ENCODE results near the gene SMYD3.
A peak's percentile ranks its signal among the peaks of the same experiment; 100 is the strongest.

DNA sequence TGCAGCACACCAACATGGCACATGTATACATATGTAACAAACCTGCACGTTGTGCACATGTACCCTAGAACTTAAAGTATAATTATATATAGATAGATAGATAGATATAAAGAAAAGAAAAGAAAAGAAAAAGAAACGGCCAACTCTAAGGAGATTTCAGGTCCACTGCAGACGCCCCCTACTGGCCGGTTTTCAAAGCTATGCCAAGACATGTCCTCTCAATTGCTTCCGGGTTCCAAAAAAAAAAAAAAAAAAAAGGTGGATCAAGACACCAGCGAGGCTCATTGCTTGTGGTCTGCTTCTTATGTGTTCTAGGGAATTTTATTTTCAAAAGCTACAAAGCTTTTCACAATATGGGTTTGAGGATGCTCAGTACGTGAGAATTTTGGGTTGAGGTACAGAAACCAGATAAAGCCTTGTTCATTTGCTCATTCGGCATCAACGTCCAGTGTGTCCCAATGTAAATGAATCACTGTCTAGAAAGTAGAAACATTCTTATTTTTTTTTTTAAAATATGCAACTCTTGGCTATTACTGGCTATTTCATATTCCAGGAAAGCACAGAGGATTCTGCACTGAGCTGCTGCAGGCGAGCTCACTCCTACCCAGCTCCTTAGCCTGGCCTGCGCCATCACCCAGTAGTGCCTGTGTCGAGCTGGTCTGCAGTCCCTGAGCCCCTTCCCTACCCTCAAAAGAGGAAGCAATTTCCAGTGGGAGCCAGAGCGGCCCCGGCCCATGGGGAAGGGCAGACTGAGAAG, 709.3 kb downstream of the SMYD3 start:
- TF ChIP-seq, protein P1, sequence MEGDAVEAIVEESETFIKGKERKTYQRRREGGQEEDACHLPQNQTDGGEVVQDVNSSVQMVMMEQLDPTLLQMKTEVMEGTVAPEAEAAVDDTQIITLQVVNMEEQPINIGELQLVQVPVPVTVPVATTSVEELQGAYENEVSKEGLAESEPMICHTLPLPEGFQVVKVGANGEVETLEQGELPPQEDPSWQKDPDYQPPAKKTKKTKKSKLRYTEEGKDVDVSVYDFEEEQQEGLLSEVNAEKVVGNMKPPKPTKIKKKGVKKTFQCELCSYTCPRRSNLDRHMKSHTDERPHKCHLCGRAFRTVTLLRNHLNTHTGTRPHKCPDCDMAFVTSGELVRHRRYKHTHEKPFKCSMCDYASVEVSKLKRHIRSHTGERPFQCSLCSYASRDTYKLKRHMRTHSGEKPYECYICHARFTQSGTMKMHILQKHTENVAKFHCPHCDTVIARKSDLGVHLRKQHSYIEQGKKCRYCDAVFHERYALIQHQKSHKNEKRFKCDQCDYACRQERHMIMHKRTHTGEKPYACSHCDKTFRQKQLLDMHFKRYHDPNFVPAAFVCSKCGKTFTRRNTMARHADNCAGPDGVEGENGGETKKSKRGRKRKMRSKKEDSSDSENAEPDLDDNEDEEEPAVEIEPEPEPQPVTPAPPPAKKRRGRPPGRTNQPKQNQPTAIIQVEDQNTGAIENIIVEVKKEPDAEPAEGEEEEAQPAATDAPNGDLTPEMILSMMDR (IDR thresholded peaks at IDR 0.05) = peak in 1 of 7 experiments; percentile 11
- no peak for TF ChIP-seq POLR2A (IDR thresholded peaks at IDR 0.05)
